CD4-positive, alpha-beta T cell treated with Interleukin-4 for 1 hour (primary cell): ENCODE data around the gene TIAM1.

Source experiments
- DNase-seq, 2 donors: peaks; one replicate each; pipeline ENCODE4 v3.0.0-alpha.2; 2020 to 2022

The TIAM1 gene

GRCh38 chr21:31354604-31355443 lies 10.8 kb upstream of the TIAM1 start:
- peak; percentile 83 to 87 for DNase-seq

- no peak for DNase-seq
Observed at GRCh38 chr21:31354122-31354521, 10.1 kb upstream of the TIAM1 start.

DNA sequence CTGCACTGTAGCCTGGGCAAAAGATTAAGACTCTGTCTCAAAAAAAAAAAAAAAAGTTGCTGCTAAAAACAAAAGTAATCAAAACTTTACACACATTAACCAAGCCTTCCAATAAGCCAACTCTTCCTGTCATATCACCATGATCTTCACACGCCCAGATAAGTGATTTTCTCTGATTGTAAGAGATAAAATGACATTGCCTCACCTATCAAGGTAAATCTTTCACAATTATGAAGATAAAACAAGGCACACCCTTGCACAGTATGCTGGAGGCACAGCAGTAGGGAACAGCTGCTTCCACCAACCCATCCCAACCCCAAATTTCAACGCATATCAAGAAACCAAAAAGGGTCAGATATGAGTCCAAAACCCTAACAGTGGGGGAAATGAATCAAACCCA lies 8.8 kb upstream of the TIAM1 start:
- peak in 1 of 2 donors; percentile 40 for DNase-seq

DNA sequence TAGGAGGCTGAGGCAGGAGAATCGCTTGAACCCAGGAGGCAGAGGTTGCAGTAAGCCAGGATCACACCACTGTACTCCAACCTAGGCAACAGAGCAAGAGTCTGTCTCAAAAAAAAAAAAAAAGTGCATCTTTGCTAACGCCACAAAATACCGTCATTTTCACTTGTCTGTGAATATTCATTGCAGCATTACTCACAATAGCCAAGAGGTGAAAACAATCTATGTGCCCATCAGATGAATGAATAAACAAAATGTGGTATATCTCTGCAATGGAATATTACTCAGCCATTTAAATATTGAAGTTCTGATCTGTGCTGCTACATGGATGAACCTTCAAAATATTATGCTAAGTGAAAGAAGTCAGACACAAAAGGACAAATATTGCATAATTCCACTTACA lies 7.9 kb upstream of the TIAM1 start:
- DNase-seq = no peak

GRCh38 chr21:31351438-31351837 lies 7.4 kb upstream of the TIAM1 start:
- DNase-seq = no peak

DNA sequence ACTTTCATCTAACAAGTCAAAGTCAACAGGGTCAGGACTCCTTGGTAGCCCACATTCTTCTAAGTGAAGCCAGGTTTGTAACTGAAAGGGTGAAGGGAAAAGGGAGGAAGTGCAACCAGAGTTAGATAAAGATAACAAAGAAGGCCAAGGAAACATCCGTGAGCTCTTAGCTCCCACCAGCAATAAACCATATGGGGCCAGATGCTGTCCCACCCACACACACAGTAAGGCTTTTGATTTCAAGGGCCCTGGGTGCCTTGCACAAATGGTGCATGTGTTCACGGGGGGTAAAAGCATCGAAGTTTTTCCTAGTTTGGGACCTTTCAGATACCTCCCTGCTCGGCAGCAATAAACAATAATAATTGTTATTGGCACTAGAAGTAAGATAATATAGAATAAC lies 5.1 kb upstream of the TIAM1 start:
- DNase-seq = no peak

- DNase-seq = no peak
Observed at GRCh38 chr21:31348188-31348587, 4.1 kb upstream of the TIAM1 start.

DNA sequence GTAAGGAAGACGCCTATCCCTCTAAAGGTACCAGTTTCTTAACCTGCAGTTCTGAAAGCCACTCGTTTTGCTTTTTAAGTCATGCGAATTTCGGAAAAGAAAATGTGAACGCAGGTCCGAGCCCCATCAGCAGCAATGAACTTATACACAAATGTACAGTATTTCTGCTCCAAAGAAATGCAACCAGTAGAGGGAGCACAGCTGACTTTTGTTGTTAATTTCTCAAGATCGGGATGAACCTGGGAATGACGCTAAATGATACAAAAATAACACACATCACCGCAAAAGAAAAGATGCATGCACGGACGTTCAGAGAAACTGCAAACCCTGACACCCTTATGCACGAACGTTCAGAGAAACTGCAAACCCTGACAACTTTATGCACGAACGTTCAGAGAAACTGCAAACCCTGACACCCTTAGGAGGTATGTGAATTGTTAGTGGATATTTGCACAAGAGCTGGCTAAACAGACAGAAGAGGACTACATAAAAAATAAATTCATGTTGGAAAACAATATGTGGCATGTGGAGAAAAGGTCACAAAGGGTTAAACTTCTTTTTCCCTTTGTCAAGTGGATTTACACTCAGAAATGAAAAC lies 3.5 kb upstream of the TIAM1 start:
- no peak for DNase-seq

- DNase-seq = no peak
Observed at GRCh38 chr21:31346256-31346821, 2.3 kb upstream of the TIAM1 start.

DNA sequence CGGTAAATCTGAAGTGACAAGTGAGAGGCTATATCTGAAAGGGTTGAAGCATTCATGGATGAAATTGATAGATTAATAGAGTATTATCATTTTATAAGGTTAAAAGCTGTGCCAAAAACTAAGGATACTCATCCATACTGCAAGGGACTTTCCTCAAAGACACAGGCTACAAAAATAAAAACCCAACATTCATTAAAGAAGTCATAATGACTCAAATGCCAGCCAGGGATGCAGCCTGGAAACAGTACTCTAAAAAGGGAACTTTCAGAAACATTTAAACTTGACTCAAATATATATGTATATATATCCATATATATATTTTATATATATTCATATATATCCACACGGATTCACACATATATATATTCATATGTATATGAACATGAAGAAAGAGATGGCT lies 1.1 kb upstream of the TIAM1 start:
- DNase-seq = no peak

DNA sequence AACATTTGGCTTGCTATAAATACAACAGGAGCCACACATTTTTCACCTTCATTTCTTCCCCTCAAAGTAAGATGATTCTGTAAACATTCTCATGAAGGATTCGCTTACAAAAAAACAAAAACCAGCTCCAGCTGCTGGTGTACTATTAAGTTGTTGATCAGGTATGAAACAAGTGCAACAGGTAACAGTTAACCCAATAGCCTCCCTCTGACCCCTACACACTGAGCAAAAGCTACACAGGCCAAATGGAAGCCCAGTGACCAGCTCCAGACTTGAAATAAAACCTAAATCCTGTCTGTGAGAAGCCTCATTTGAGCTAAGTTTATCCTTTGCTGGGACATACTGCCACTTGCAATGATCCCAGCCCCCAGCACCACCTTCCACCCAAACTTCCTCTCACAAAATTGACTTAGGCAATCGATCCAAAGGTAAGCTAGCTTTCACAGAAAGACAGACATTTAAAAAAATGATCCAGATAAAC lies 991 bp downstream of the TIAM1 start:
- DNase-seq = no peak

DNA sequence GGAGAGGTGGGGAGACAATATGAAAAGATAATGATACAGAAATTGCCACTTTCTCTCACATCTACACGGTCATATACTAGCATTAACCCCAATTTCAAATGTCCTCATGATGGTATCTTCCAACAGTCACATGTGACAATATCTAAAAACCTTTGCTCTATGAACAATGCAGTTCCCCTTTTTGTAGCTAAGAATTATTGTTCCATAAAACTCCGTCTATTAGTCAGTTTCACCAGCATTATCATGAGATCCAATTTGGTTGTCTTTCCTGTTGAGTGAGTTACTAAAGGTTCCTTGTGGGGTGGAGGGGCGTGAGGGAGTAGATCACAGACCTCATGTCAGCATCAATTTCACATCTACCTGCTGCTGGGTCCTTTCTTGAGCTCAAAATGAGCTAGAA lies 1.7 kb downstream of the TIAM1 start:
- no peak for DNase-seq

DNA sequence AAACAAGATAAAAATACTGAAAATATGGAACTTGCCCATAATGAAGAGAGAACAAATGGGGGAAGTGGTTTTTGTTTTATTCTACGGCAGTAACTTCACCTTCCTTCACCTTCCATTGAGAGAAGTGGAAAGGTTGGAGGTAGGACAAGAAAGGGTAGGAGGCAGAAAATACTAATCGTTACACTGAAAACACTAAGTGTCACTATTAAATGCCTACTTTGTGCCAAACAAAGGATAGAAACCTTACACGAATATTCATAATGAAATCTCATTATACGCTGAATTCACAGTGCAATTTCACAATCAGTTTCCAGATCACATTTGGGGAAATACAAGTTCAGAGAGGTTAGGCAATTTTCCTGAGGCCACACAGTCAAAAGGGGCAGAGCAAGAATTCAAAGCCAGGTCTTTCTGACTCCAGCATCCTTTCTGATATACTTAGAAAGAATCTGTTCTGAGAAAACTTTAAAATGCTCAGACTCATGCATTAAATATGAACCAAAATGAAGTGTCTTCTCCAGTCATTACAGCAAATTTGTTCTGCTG lies 3.0 kb downstream of the TIAM1 start:
- DNase-seq = no peak

GRCh38 chr21:31340514-31340913 lies 3.5 kb downstream of the TIAM1 start:
- DNase-seq = no peak

- DNase-seq = peak in 1 of 2 donors; percentile 41
Observed at GRCh38 chr21:31339721-31340120, 4.3 kb downstream of the TIAM1 start.

DNA sequence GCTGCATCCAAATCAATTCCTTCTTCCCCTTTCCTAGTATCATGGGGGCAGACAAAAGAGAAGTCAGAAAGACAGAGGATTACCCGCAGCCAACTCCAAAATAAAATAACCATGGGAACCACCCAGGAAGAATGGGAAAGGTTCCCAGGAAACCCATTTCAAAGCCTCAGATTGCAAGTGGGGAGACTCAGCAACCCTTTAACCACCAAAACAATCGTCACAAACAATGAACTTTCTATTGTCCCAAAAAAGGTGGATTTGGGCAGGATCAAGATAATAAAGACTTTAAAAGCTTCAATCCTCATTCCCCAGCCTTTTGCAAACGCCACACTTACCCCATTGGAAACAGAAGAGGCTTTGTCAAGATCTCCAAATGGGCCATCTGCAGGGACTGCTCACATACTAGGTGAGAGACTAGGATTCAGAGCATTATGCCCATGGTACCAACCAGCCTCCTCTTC lies 5.1 kb downstream of the TIAM1 start:
- DNase-seq = no peak

GRCh38 chr21:31337996-31338907 lies 5.8 kb downstream of the TIAM1 start:
- no peak for DNase-seq

- DNase-seq = no peak
Observed at GRCh38 chr21:31337086-31337485, 7.0 kb downstream of the TIAM1 start.

- no peak for DNase-seq
Observed at GRCh38 chr21:31336739-31337040, 7.4 kb downstream of the TIAM1 start.

- no peak for DNase-seq
Observed at GRCh38 chr21:31335957-31336738, 7.9 kb downstream of the TIAM1 start.

- no peak for DNase-seq
Observed at GRCh38 chr21:31334648-31335121, 9.4 kb downstream of the TIAM1 start.

GRCh38 chr21:31332525-31332924 lies 11.5 kb downstream of the TIAM1 start:
- DNase-seq = no peak
